ENCODE measurements around the gene DCAF12. TPM values are rescaled to one million over a fixed set of nuclear protein-coding genes. Genes with fewer than 3 reads are reported as not detected.
A peak's percentile ranks its signal among the peaks of the same experiment; 100 is the strongest.

The DCAF12 gene
- polyA plus RNA-seq, 1 of the 3 experiments (the other 2 are of a cell fraction): 20.8 TPM

DNA sequence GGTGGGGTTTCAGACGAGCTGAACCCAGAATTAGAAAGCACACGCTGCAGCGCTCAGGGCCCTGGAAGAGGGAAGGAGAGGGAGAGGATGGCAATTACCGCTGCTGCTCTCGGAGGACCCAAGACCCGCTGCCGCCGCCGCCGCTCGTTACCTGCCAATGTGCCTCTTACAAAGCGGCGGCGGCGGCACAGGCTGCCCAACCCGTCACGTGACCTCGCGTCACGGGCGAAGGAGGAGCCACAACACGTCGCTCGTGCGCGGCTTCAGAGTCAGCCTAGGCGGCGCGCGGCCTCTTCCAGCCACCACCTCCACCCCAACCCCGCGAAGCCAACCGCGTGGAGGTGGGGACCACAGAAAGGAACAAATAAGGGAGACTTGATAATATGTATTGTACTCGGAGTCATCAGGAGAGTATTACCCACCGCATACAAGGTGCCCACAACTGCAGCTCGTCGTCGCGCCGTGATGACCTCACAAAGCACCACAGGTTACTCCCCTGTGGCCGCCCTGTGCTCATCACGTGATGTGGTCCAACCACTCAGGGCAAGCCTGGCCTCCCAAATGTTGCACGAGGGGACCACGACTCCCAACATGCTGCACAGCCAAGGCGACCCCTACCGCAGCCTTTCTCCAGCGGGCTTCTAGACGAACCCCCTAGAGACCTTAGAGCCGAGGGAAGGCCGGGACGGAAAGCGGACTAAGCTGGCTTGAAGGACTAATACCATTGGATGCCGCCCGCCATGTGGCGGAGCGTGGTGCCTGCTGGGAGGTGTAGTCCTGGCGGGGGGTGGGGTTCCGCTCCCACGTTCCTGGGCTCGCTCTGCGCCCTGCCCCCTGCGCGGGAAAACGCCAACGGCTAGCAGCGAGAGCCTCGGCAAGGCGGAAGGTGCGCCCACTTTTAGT lies 77.5 kb downstream of the DCAF12 start, which contains the start of gene UBAP2 (continued):
- TF ChIP-seq, protein P1, sequence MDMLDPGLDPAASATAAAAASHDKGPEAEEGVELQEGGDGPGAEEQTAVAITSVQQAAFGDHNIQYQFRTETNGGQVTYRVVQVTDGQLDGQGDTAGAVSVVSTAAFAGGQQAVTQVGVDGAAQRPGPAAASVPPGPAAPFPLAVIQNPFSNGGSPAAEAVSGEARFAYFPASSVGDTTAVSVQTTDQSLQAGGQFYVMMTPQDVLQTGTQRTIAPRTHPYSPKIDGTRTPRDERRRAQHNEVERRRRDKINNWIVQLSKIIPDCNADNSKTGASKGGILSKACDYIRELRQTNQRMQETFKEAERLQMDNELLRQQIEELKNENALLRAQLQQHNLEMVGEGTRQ (IDR thresholded peaks at IDR 0.05; ENCODE audit: borderline replicate concordance, low read depth, low read length): peak; percentile 71
- TF ChIP-seq SIN3A (IDR thresholded peaks at IDR 0.05; ENCODE audit: borderline replicate concordance, low read depth, low read length): peak; percentile 24; the same call in 1 of the 2 replicates
- TF ChIP-seq NFIC (IDR thresholded peaks at IDR 0.05; ENCODE audit: borderline replicate concordance): no peak
- peak; percentile 98 for TF ChIP-seq TAF1 (IDR thresholded peaks at IDR 0.05; ENCODE audit: borderline replicate concordance, low read depth, low read length)
- no peak for TF ChIP-seq EP300 (IDR thresholded peaks at IDR 0.05; ENCODE audit: borderline replicate concordance in 1 of 2, low read depth in 1 of 2, low read length in 1 of 2)
- TF ChIP-seq GATA2 (CRISPR knock-in tag; IDR thresholded peaks at IDR 0.05): no peak
- no peak for TF ChIP-seq FOSL2 (IDR thresholded peaks at IDR 0.05; ENCODE audit: borderline replicate concordance, low read depth)
- TF ChIP-seq MXI1 (IDR thresholded peaks at IDR 0.05; ENCODE audit: low read depth, low read length): peak; percentile 83
- no peak; the same call in 1 of the 2 replicates for TF ChIP-seq GABPA (IDR thresholded peaks at IDR 0.05; ENCODE audit: low read depth)
- 0 out of 2 replicates have a peak, but pooled peaks have one; percentile 7 for TF ChIP-seq RCOR1 (IDR thresholded peaks at IDR 0.05; ENCODE audit: low read length)
- TF ChIP-seq, protein P2, sequence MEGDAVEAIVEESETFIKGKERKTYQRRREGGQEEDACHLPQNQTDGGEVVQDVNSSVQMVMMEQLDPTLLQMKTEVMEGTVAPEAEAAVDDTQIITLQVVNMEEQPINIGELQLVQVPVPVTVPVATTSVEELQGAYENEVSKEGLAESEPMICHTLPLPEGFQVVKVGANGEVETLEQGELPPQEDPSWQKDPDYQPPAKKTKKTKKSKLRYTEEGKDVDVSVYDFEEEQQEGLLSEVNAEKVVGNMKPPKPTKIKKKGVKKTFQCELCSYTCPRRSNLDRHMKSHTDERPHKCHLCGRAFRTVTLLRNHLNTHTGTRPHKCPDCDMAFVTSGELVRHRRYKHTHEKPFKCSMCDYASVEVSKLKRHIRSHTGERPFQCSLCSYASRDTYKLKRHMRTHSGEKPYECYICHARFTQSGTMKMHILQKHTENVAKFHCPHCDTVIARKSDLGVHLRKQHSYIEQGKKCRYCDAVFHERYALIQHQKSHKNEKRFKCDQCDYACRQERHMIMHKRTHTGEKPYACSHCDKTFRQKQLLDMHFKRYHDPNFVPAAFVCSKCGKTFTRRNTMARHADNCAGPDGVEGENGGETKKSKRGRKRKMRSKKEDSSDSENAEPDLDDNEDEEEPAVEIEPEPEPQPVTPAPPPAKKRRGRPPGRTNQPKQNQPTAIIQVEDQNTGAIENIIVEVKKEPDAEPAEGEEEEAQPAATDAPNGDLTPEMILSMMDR (IDR thresholded peaks at IDR 0.05): 0 out of 2 replicates have a peak, but pooled peaks have one; percentile 11
- TF ChIP-seq, protein P3, sequence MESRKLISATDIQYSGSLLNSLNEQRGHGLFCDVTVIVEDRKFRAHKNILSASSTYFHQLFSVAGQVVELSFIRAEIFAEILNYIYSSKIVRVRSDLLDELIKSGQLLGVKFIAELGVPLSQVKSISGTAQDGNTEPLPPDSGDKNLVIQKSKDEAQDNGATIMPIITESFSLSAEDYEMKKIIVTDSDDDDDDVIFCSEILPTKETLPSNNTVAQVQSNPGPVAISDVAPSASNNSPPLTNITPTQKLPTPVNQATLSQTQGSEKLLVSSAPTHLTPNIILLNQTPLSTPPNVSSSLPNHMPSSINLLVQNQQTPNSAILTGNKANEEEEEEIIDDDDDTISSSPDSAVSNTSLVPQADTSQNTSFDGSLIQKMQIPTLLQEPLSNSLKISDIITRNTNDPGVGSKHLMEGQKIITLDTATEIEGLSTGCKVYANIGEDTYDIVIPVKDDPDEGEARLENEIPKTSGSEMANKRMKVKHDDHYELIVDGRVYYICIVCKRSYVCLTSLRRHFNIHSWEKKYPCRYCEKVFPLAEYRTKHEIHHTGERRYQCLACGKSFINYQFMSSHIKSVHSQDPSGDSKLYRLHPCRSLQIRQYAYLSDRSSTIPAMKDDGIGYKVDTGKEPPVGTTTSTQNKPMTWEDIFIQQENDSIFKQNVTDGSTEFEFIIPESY (IDR thresholded peaks at IDR 0.05; ENCODE audit: borderline replicate concordance, low read depth): no peak
- peak; percentile 48; the same call in 1 of the 2 replicates for TF ChIP-seq NRF1 (IDR thresholded peaks at IDR 0.05; ENCODE audit: low read depth, low read length)
- TF ChIP-seq RFX5 (IDR thresholded peaks at IDR 0.05; ENCODE audit: low read length): no peak
- TF ChIP-seq EZH2phosphoT487 (IDR thresholded peaks at IDR 0.05; ENCODE audit: borderline replicate concordance, low read depth): no peak
- no peak for TF ChIP-seq JUND (IDR thresholded peaks at IDR 0.05)
- TF ChIP-seq MEF2A (IDR thresholded peaks at IDR 0.05; ENCODE audit: borderline replicate concordance, low read depth): no peak
- peak; percentile 43; the same call in 1 of the 2 replicates for TF ChIP-seq ELF1 (IDR thresholded peaks at IDR 0.05)
- no peak for TF ChIP-seq RXRA (IDR thresholded peaks at IDR 0.05; ENCODE audit: borderline replicate concordance, low read depth)
- TF ChIP-seq, protein P4, sequence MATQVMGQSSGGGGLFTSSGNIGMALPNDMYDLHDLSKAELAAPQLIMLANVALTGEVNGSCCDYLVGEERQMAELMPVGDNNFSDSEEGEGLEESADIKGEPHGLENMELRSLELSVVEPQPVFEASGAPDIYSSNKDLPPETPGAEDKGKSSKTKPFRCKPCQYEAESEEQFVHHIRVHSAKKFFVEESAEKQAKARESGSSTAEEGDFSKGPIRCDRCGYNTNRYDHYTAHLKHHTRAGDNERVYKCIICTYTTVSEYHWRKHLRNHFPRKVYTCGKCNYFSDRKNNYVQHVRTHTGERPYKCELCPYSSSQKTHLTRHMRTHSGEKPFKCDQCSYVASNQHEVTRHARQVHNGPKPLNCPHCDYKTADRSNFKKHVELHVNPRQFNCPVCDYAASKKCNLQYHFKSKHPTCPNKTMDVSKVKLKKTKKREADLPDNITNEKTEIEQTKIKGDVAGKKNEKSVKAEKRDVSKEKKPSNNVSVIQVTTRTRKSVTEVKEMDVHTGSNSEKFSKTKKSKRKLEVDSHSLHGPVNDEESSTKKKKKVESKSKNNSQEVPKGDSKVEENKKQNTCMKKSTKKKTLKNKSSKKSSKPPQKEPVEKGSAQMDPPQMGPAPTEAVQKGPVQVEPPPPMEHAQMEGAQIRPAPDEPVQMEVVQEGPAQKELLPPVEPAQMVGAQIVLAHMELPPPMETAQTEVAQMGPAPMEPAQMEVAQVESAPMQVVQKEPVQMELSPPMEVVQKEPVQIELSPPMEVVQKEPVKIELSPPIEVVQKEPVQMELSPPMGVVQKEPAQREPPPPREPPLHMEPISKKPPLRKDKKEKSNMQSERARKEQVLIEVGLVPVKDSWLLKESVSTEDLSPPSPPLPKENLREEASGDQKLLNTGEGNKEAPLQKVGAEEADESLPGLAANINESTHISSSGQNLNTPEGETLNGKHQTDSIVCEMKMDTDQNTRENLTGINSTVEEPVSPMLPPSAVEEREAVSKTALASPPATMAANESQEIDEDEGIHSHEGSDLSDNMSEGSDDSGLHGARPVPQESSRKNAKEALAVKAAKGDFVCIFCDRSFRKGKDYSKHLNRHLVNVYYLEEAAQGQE (IDR thresholded peaks at IDR 0.05; ENCODE audit: low read depth, low read length): no peak; the same call in 1 of the 2 replicates

All from SK-N-SH (cell line).